ENCODE results near the gene PFKFB3. TPM values are rescaled to one million over a fixed set of nuclear protein-coding genes. Genes with fewer than 3 reads are reported as not detected.

Gene PFKFB3
- total and polyA plus RNA-seq, 2 of the 4 experiments (the other 2 are of a cell fraction) = 34.1 to 45.5 TPM

DNA sequence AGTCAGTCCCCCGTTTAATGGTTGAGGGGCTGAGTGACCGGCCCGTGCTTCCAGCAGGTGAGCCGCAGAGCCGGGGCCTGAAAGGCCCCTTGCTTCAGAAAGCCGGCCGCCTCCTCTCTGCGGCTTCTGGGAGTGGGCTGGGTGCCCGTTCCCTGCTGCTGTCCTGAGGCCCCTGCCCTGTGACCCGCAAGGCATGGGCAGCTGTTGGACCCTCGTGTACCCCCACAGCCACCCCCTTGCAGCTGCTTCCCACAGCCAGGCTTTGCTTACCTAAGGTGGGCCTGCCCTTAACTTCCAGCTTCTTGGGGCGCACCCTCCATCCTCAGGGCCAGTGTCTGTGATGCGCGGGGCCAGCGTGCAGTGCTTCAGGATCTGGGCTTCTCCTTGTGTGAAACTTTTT is 26.6 kb downstream of the PFKFB3 start:
- in situ Hi-C loops (cut with MboI; ENCODE audit: low sequenced_read_pairs) (loop anchor here (10.0 to 25.0 kb wide), 2 partner anchors 166 to 508 kb away; no protein-coding TSS in a partner anchor), intact Hi-C loops (cut with micrococcal nuclease) (no loop called here), dilution Hi-C loops (cut with HindIII; ENCODE audit: low sequenced_read_pairs, unreplicated experiment) (no loop called here)
- no peak overlapping the region for H2AK9ac ChIP-seq (replicated peaks; ENCODE audit: low read depth, low read length, poor library complexity)
- no peak overlapping the region for H2BK5ac ChIP-seq (ENCODE audit: low read depth, low read length, poor library complexity, severe bottlenecking)
- H4K91ac ChIP-seq (ENCODE audit: insufficient read depth, low read depth, low read length) = no peak overlapping the region
- H4K8ac ChIP-seq (ENCODE audit: low read depth in 2 of 2, low read length in 2 of 2) = no peak overlapping the region
- H2AK5ac ChIP-seq (ENCODE audit: low read depth, low read length) = no peak overlapping the region
- no peak for ATAC-seq (ENCODE audit: low read depth)
- no peak overlapping the region for H3K27ac ChIP-seq (ENCODE audit: insufficient read depth, low read length)
- H3K9me1 ChIP-seq (ENCODE audit: insufficient read depth, low read length) = peaks cover 5% of the 10 kb centered on the region; the same call in 1 of the 2 replicates
- no peak overlapping the region for H3K14ac ChIP-seq (replicated peaks; ENCODE audit: low read depth, low read length)
- H3K9ac ChIP-seq (ENCODE audit: low read depth, low read length) = no peak overlapping the region
- DNase-seq = no peak
- H4K5ac ChIP-seq (ENCODE audit: low read depth, low read length) = no peak overlapping the region
- H3K27me3 ChIP-seq (ENCODE audit: control insufficient read depth, insufficient read depth, low read length) = no peaks in the 10 kb centered on the region
- CTCF ChIA-PET = no interaction called here
- no peak overlapping the region for H3K56ac ChIP-seq (ENCODE audit: extremely low read depth, insufficient read depth, low read length)
- no peak overlapping the region for H2BK15ac ChIP-seq (ENCODE audit: low read depth, low read length)
- POLR2A ChIA-PET (ENCODE audit: unreplicated experiment) = no interaction called here
- TF ChIP-seq RCOR1 (IDR thresholded peaks at IDR 0.05; ENCODE audit: insufficient replicate concordance, low read length) = no peak
- TF ChIP-seq, protein P1, sequence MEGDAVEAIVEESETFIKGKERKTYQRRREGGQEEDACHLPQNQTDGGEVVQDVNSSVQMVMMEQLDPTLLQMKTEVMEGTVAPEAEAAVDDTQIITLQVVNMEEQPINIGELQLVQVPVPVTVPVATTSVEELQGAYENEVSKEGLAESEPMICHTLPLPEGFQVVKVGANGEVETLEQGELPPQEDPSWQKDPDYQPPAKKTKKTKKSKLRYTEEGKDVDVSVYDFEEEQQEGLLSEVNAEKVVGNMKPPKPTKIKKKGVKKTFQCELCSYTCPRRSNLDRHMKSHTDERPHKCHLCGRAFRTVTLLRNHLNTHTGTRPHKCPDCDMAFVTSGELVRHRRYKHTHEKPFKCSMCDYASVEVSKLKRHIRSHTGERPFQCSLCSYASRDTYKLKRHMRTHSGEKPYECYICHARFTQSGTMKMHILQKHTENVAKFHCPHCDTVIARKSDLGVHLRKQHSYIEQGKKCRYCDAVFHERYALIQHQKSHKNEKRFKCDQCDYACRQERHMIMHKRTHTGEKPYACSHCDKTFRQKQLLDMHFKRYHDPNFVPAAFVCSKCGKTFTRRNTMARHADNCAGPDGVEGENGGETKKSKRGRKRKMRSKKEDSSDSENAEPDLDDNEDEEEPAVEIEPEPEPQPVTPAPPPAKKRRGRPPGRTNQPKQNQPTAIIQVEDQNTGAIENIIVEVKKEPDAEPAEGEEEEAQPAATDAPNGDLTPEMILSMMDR (conservative IDR thresholded peaks at IDR 0.05; ENCODE audit: low read depth, low read length) = no peak
- no peak for TF ChIP-seq POLR2A (IDR thresholded peaks at IDR 0.05; ENCODE audit: low read depth, low read length)
- no peak for TF ChIP-seq CHD1 (IDR thresholded peaks at IDR 0.05; ENCODE audit: low read depth, low read length)
- TF ChIP-seq, protein P2, sequence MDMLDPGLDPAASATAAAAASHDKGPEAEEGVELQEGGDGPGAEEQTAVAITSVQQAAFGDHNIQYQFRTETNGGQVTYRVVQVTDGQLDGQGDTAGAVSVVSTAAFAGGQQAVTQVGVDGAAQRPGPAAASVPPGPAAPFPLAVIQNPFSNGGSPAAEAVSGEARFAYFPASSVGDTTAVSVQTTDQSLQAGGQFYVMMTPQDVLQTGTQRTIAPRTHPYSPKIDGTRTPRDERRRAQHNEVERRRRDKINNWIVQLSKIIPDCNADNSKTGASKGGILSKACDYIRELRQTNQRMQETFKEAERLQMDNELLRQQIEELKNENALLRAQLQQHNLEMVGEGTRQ (IDR thresholded peaks at IDR 0.05; ENCODE audit: low read depth, low read length) = no peak
- TF ChIP-seq RAD21 (IDR thresholded peaks at IDR 0.05; ENCODE audit: low read length) = no peak
- TF ChIP-seq RFX5 (IDR thresholded peaks at IDR 0.05; ENCODE audit: low read depth, low read length) = no peak
- no peaks in the 10 kb centered on the region for H3K4me1 ChIP-seq (ENCODE audit: control insufficient read depth, insufficient read depth, low read length)
- H3K4ac ChIP-seq (ENCODE audit: low read depth, low read length) = no peak overlapping the region
- H3K23ac ChIP-seq (ENCODE audit: low read depth, low read length) = no peak overlapping the region
- H2BK20ac ChIP-seq (ENCODE audit: low read depth, low read length) = no peak overlapping the region
- H3K36me3 ChIP-seq (ENCODE audit: control insufficient read depth, insufficient read depth, low read length) = peaks cover 92% of the 10 kb centered on the region
- H4K20me1 ChIP-seq (ENCODE audit: insufficient read depth, low read length) = peaks cover 40% of the 10 kb centered on the region
- no peak overlapping the region for H3K18ac ChIP-seq (ENCODE audit: low read depth, low read length)
- no TSS peak for BruUV-seq (replicated peaks)
- H3K9me3 ChIP-seq (ENCODE audit: control insufficient read depth, insufficient read depth, low read length) = no peaks in the 10 kb centered on the region
- no peak overlapping the region for H3K4me3 ChIP-seq (ENCODE audit: insufficient read depth, low read depth, low read length)
- peaks cover 26 to 70% of the 10 kb centered on the region in 2 experiments; a peak in 3 of 4 replicates for H3K79me1 ChIP-seq (ENCODE audit: low read depth in 1 of 2, low read length in 2 of 2)
- H3K4me2 ChIP-seq (ENCODE audit: low read depth, low read length) = no peak overlapping the region
- no peak overlapping the region for H2AFZ ChIP-seq (replicated peaks; ENCODE audit: low read length, poor library complexity)
- WGBS, 2 experiments (ENCODE audit: extremely low coverage in 2 of 2, insufficient read length in 1 of 2) = 100% methylated on average over 4 of the region's 15 CpGs; no CpG with 5 or more reads in 1 of the 2 experiments
- no peak overlapping the region for H2BK120ac ChIP-seq (ENCODE audit: low read depth, low read length)
